Astrocyte of the hippocampus (primary cell): ENCODE results near the gene WWTR1.

Experiments
- DNase-seq: peaks from one replicate; pipeline ENCODE4 v3.0.0; 2011; ENCODE audit warnings: low read depth, low spot score

The WWTR1 gene

GRCh38 chr3:149534671-149535332 lies 123.0 kb downstream of the WWTR1 start:
- DNase-seq, result peak; percentile 59

DNA sequence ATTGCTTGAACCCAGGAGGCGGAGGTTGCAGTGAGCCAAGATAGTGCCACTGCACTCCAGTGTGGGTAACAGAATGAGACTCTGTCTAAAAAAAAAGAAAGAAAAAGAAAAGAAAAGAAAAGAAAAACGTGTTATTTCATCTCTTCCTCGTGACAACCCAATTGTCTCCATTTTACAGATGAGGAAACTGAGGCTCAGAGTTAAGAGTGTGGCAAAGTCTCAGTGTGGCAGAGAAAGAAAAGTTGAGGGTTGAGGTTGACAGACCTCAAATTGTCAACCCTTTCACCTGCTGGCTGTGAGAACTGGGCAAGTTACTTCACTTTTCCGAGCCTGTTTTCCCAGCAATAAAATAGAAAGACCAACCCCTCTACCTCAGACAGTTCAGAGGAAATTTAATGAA lies 123.7 kb downstream of the WWTR1 start:
- no peak for DNase-seq

DNA sequence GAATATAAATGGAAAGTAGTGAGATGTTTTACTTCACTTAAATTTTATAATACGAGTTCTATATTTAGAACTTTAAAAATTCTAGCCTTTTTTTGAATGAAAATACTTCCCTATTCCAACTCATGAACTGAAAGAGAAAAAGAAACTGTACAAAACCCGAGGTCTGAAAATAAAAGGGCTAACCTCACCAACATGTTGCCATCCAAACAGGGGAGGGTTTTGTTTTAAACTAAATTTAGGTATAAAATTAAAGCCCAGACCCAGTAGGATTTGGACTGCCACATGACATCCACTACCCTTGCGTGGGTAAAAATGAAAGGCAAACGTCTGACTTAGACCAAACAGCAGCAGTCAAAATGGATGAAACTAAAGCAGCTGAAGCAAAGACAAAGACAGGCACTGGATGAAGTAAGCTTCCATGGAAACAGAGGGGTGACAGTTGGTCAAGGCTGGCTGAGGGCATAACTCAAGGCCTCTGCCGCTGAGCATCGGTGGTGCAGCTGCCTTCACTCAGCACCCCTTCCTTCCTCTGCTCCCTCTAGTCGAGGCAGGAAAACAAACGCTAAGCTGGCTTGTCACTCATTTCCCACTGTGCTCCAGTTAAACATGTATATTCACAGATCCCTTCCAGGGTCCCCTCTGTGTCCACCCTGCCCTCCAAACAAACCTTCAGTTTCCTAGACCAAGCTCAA lies 125.2 kb downstream of the WWTR1 start:
- DNase-seq, result no peak

DNA sequence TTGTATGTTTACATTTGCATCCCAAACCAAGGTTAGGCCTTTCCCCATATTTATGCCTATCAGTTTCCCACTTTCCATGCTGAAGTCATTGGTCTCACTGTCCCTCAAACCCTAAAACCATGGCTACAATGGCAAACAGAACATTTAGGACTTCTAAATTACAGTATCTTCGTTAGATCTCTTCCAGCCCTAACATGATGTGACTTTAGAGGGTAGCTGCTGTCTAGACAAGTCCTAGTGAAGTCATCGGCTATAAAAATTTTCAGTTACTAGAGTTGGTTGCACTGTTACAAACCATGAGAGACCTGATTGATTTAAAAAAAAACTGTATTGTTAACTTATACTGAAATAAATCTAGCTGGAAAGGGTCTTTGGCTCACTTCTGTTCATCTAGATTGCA lies 128.7 kb downstream of the WWTR1 start:
- DNase-seq, result no peak

GRCh38 chr3:149528340-149528650 lies 129.5 kb downstream of the WWTR1 start:
- no peak for DNase-seq

GRCh38 chr3:149527531-149528339 lies 130.1 kb downstream of the WWTR1 start:
- no peak for DNase-seq

- DNase-seq, result no peak
These were observed 134.1 kb downstream of the WWTR1 start for GRCh38 chr3:149523512-149524299.

- DNase-seq, result no peak
These were observed 137.9 kb downstream of the WWTR1 start for GRCh38 chr3:149519912-149520311.

GRCh38 chr3:149516920-149517319 lies 140.9 kb downstream of the WWTR1 start:
- no peak for DNase-seq

GRCh38 chr3:149515249-149515648 lies 142.6 kb downstream of the WWTR1 start:
- no peak for DNase-seq

GRCh38 chr3:149514471-149514870 lies 143.4 kb downstream of the WWTR1 start:
- no peak for DNase-seq

- peak; percentile 77 for DNase-seq
These were observed 145.6 kb downstream of the WWTR1 start for GRCh38 chr3:149512073-149512782.

GRCh38 chr3:149511040-149511626 lies 146.7 kb downstream of the WWTR1 start:
- DNase-seq, result no peak

DNA sequence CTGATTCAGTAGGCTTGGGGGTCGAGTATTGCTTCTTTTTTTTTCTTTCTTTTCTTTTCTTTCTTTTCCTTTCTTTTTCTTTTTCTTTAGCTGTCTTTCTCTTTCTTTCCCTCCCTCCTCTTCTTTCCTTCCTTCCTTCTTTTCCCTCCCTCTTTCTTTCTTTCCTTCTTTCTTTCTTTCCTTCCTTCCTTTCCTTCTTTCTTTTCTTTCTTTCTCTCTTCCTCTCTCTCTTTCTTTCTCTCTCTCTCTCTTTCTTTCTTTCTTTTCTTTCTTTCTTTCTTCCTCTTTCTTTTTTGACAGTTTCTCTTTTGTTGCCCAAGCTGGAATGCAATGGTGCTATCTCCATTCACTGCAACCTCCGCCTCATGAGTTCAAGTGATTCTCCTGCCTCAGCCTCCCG lies 147.3 kb downstream of the WWTR1 start:
- no peak for DNase-seq

DNA sequence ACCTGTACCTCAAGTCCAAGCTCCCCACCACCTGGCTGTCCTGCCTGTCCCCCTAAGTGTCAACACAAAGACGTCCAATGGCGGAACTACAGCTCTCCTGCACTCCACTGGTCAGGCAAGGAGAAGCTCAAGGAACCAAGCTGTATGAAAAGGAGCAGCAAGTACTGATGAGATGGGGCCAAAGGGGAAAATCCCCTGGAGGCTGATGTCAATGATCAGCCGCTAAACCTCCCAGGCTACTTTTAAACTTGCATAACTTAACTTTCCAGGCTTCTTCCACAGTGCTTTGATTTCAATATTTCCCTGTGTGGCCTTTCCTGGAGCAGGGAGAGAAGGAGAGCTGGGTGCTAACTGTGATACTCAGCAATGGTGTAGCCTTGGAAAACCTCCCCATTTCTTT lies 148.3 kb downstream of the WWTR1 start:
- DNase-seq, result no peak

GRCh38 chr3:149507491-149508324 lies 150.1 kb downstream of the WWTR1 start:
- DNase-seq, result peak; percentile 77

DNA sequence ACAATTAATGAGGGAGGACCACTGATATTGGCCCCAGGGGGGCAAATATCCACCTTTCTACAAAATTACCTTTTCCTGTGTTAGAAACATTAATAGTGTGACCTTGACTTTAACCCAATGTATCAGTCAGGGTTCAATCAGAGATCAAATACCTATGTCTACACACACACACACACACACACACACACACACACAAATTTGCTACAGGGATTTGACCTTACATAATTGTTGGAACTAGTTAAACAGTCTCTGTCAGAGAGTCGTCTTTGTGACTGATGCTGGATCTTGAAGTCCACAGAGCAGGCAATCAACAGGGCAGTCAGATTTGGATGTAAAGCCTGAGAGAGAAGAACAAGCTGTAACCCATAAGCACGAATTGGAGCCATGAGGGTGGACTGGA lies 150.9 kb downstream of the WWTR1 start:
- DNase-seq, result peak; percentile 31

DNA sequence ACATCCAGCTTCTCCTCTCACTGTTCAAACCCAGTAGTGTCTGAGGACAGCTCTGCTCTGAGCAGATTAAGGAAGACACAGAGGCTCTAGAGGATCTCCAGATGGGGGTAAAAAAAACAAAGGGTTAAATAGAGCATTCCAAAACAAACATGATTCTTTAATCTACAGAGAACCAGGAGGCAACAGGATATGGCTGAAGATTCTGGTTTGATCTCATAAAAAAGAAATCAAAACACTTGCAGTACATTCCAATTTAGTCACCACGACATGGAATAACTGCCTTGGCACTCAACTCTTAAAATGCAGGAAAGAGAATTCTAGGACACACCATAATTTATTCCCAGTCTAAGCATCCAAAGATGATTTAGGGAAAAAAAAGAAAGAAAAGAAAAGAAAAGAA lies 151.3 kb downstream of the WWTR1 start:
- DNase-seq, result peak; percentile 43

DNA sequence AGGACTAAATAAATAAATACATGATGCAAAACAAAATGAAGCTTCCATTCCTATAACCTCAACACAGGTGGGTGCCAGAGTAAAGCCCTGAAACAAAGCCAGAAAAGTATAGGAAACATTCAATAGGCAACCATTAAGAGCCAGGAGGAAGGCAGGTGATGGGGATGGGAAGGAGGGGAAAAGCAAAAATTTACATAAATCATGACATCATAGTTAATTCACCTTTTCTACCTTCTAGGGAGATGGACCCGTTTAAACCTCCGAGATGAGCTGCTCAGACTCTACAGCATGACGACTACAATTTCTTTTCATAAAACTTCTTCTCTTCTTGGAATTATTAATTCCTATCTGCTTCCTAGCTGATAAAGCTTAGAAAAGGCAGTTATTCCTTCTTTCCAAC lies 155.4 kb downstream of the WWTR1 start:
- DNase-seq, result no peak

DNA sequence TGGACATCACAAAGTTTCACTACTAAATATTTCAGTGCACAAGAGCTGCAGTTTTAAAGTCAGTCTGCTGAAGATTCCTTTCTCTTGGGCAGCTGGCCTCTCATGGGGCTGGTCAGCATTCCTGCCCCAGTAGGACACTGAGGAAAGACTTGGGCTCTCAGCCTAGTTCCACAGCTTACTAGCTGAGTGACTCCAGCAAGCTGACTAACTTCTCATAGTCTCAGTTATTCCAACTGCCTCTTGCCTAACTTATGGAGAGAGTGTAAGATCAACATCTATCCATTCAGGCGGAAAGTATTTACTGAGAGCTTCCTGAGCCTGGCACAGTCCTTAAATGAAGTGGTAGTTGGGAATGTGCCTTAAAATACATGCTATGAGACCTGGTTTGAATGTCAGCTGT lies 156.3 kb downstream of the WWTR1 start:
- DNase-seq, result peak; percentile 81
